DND-41 (cell line): Measurements from ENCODE around the gene PPP1R3D.

Experiments used
- EZH2 ChIP-seq: IDR thresholded peaks from 3 replicates; pipeline ENCODE4 v1.6.1; 2012; ENCODE audit warnings: borderline replicate concordance, low read depth, mild to moderate bottlenecking, moderate library complexity, low read length, inconsistent platforms; ENCODE audit not compliant: severe bottlenecking
- TF ChIP-seq, protein P1 (sequence below): IDR thresholded peaks from 2 replicates; pipeline ENCODE4 v1.5.1; 2012; ENCODE audit warnings: borderline replicate concordance, low read length, moderate library complexity, mild to moderate bottlenecking; ENCODE audit not compliant: poor library complexity, severe bottlenecking; ENCODE audit errors: extremely low read depth

GRCh38 chr20:59985164-59985563 lies 45.1 kb upstream of the PPP1R3D start:
- TF ChIP-seq, protein P1, sequence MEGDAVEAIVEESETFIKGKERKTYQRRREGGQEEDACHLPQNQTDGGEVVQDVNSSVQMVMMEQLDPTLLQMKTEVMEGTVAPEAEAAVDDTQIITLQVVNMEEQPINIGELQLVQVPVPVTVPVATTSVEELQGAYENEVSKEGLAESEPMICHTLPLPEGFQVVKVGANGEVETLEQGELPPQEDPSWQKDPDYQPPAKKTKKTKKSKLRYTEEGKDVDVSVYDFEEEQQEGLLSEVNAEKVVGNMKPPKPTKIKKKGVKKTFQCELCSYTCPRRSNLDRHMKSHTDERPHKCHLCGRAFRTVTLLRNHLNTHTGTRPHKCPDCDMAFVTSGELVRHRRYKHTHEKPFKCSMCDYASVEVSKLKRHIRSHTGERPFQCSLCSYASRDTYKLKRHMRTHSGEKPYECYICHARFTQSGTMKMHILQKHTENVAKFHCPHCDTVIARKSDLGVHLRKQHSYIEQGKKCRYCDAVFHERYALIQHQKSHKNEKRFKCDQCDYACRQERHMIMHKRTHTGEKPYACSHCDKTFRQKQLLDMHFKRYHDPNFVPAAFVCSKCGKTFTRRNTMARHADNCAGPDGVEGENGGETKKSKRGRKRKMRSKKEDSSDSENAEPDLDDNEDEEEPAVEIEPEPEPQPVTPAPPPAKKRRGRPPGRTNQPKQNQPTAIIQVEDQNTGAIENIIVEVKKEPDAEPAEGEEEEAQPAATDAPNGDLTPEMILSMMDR: no peak
- no peak for TF ChIP-seq EZH2
